Measurements from ENCODE around the gene LDB3.

LDB3 gene

DNA sequence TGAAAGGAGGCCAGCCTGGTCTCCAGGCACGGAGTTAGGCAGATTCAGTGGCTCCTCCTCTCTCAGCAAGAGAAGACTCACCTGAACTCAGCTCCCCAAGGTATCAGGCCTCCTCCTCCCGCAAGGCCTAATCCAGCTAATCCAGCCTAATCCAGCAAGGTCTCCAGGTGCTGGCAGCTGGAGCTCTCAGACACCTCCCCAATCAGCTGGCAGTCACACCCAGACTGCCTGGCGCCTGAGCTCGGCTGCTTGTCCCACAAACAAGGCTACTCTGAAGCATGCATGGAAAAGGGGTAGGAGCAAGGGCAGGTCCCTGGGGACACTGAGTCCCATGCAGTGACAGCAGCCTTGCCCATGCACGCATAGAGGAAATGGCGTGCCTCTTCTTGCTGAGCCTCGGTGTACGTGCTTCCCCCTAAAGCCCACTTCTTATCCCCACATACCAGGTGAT lies 17.3 kb upstream of the LDB3 start:
- no peak for DNase-seq

GRCh38 chr10:86651631-86652331 lies 16.5 kb upstream of the LDB3 start:
- DNase-seq, result no peak

- DNase-seq, result peak; percentile 63
Measured at GRCh38 chr10:86652361-86653202, 15.7 kb upstream of the LDB3 start.

DNA sequence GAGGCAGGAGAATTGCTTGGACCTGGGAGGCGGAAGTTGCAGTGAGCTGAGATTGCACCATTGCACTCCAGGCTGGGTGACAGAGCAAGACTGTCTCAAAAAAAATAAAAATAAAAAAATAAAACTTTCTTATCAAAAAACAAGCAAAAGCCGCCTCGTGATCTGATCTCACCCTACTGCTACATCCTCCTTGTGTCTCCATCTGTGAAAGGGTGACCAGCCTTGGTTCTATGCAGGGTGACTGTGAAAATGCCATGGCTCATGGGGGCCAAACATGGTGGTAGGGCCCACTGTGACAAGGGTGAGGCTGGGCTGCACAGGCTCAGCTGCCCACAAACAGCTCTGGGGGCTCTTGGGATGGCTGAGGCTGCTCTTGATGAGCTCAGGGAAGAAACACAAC lies 14.9 kb upstream of the LDB3 start:
- DNase-seq, result no peak

DNA sequence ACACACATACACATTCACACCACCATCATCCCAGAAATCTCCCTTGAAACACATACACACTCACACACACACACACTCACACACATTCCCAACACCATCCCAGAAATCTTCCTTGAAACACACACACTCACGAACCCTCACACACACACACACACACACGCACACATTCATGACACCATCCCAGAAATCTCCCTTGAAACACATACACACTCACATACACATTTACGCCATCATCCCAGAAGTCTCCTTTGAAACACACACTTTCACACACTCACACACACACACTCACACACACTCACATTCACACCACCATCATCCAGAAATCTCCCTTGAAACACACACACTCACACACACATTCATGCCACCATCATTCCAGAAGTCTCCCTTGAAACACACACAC lies 14.3 kb upstream of the LDB3 start:
- DNase-seq, result no peak

DNA sequence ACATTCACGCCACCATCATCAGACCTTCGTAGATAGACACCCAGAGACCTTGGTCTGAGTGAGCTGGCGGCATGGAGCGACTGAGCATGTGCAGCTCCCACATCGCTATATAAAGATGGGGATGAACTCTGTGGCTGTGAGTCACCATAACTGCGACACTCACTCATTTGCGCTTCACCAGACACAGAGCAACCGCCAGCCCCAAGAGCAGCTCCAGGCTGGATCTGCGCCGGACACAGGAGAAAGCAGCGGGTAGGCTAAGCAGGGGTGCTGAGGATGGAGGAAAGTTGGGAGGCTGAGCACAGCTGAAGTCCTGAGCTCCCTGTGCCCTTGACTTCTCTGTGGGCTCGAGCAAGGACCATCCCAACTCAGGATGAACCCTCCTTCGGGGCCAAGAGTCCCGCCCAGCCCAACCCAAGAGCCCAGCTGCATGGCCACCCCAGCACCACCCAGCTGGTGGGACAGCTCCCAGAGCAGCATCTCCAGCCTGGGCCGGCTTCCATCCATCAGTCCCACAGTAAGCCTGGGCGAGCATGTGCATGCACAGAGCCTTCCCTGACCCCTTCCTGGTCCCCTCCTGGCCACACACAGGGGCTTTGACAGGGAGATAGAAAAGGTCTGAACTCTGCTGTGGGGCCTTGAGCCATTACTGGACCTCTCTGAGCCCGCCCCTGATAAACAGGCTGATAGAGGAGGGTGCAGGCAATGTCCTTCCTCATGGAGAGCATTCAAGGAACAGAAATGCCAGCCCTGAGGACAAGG lies 13.7 kb upstream of the LDB3 start, which contains the start of gene OPN4:
Gene OPN4 (plus strand): TSS at position 137 of the 762 bp plus-strand sequence. CDS start 237 bp downstream, at position 374.
- no peak for DNase-seq

DNA sequence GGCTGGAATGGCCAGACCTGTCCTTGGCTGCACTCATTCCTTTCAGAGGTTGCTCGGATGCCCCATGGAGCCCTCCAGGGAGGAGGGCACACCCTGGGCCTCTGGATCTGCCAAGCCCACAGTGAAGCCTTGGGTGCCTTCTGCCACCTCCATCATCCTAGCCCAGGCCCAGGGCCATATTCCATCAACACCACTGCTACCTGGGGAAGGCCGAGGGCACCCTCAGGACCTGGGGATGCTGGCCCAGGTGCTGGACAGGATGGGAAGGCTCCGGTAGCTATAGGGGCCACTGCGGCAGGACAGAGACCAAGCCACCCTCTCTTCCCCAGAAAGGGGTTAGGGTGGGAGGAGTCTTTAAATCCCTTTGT lies 13.2 kb upstream of the LDB3 start:
- DNase-seq, result no peak

- no peak for DNase-seq
Measured at GRCh38 chr10:86655596-86655995, 12.7 kb upstream of the LDB3 start.

DNA sequence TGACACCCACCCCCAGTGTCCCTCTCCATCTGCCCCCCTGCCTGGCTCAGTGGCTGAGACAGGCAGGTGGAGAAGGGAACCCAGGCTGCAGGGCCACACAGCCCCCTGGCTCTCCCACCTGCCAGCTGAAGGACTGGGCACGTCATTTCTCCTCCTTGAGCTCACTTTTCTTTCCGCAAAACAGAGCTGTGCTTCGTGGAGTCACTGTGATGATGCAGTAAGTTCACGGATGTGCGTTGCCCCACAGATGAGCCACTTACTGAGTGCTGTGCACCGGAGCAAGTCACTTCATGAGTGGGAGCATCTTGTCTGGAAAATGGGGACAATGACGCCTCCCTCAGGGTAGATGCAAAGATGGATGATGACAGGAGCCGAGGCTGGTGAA lies 11.3 kb upstream of the LDB3 start:
- no peak for DNase-seq

DNA sequence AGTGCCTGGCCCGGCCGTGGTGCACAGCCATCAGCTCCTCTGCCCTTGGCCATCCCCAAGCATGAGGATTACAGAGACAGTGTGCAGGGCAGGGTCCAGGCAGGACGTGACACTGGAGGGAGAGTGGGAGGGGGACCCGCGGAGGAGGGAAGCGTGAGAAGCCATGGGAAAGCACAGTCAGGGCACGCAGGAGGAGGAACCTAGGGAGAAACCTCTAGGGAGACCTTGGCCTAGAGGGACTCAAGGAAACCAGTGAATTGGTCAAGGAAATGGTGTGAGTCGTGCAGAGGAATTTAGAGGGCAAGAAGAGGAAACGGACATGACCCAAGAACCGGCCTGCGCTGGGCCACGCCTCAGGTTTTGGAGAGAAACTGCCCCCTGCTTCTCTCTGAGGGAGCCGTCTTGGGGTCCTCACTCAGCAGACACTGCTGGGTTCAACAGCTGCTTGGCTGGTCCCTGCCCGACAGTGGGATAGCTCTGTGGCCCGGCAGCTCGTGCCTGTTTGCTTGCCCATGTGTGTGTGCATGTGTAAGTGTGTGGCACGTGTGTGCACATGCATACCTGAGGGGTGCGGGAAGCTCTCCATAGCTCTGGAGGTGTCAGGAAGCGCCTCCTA lies 10.8 kb upstream of the LDB3 start:
- DNase-seq, result no peak

- DNase-seq, result no peak
Measured at GRCh38 chr10:86658261-86658741, 10.0 kb upstream of the LDB3 start.

GRCh38 chr10:86658751-86659150 lies 9.6 kb upstream of the LDB3 start:
- no peak for DNase-seq

DNA sequence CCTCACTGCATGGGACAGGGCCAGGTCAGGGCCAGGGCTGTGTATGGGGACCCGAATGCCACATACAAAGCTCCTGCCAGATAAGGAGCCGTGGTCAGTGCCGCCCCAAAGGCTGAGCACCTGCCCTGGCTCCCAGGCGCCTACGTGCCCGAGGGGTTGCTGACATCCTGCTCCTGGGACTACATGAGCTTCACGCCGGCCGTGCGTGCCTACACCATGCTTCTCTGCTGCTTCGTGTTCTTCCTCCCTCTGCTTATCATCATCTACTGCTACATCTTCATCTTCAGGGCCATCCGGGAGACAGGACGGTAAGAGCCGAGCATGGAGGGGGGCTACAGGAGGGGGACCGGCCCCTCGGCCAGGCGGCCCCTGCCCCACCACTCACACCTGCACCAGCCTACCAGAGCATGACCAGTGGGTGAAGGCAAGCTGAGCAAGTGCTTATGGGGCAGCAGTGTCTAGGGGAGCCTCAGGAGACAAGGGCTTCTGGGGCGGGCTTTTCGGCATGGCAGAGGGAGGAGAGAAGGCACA lies 9.1 kb upstream of the LDB3 start:
- DNase-seq, result no peak

- no peak for DNase-seq
Measured at GRCh38 chr10:86659721-86660453, 8.4 kb upstream of the LDB3 start.

- no peak for DNase-seq
Measured at GRCh38 chr10:86661161-86662025, 6.9 kb upstream of the LDB3 start.

DNA sequence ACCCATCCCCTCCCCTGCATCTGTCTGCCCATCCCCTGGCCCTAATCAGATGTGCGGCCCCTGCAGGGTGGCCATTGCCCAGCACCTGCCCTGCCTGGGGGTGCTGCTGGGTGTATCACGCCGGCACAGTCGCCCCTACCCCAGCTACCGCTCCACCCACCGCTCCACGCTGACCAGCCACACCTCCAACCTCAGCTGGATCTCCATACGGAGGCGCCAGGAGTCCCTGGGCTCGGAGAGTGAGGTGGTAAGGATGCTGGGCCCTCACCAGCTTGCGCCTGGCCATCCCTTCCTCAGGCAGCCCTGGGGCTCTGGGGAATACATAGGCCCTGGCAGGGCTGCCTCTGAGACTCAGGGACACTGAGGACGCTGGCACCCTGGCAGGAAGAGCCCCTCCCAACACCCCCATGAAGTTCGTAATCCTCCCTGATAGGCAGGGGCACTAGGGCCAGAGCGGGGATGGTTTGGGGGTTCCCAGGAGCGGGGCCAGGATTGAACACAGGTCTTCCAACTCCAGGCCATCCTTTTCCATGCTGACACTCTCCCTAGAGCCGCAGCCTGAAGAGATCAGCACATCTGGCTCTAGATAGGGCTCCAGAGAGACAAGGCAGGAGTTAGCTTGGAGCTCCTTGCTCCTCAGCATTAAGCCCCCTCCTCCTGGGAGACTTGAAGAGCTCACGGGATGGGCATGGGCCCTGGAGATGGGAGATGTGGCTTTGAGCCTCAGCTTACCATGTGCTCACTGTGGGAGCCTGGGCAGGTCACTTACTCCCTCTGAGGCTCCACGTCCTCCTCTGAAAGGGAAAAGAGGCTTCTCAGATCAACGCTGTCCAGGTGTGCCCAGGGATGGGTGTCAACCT lies 5.9 kb upstream of the LDB3 start:
- no peak for DNase-seq

DNA sequence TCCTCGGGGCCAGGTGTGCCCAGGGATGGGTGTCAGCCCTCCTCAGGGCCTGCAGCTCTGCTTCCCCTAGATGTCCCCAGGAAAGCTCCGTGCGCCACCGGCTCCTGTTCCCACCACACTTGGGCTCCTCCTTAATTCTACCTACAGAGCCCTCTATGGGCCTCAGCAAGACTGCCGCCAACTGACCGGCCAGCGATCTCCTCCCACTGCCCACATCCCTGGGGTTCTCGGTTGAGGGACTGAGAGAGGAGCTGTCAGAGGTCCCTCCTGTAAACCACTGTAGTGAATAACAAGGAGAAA lies 5.3 kb upstream of the LDB3 start:
- no peak for DNase-seq

DNA sequence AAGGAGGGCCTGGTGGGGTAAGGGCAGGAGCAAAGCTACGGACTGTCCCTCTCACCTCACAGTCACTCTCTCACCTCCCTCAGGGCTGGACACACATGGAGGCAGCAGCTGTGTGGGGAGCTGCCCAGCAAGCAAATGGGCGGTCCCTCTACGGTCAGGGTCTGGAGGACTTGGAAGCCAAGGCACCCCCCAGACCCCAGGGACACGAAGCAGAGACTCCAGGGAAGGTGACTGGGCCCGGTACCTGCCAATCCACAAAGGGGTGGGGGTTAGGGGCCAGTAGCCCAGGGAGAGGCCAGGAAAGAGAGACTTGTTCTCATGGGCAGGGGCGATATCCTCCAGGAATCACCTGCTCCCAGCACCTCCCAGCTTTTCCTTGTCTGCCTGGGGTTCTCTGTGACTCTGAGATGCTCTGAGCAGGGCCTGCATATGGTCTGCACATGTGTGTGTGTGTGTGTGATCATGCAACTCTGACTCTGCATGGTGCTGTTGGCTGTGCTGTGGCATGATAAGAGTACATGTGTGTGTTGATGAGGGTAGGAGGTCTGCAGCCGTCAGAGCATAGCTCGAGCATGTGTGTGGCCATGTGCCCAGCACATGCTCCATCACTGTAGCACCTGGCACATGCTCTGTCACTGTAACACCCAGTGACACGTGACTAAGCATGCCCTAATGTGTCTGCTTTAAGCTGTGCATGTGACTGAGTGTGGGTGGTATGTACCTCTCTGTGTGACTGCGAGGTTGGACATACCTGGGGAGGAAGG lies 4.6 kb upstream of the LDB3 start:
- no peak for DNase-seq
